Posterior cingulate gyrus (tissue), 11 donors: ENCODE results near the gene DUS2.
"Not testable (repeated sequence)": the region's sequence is repeated elsewhere in the genome, so short reads cannot be mapped to it uniquely, and the experiment has no call there.

Experiments
- DNase-seq, 10 donors: peaks; one replicate each; pipeline versions ENCODE4 v3.0.0 to v3.0.0-alpha.2; 2020 to 2021; ENCODE audit warnings: mixed read lengths in 3 of 10
- intact Hi-C: fragments of 100-400 bp; cut with DNase I; formaldehyde crosslinking; loops from one replicate; pipeline ENCODE4 v1.15.1; 2023

The DUS2 gene

DNA sequence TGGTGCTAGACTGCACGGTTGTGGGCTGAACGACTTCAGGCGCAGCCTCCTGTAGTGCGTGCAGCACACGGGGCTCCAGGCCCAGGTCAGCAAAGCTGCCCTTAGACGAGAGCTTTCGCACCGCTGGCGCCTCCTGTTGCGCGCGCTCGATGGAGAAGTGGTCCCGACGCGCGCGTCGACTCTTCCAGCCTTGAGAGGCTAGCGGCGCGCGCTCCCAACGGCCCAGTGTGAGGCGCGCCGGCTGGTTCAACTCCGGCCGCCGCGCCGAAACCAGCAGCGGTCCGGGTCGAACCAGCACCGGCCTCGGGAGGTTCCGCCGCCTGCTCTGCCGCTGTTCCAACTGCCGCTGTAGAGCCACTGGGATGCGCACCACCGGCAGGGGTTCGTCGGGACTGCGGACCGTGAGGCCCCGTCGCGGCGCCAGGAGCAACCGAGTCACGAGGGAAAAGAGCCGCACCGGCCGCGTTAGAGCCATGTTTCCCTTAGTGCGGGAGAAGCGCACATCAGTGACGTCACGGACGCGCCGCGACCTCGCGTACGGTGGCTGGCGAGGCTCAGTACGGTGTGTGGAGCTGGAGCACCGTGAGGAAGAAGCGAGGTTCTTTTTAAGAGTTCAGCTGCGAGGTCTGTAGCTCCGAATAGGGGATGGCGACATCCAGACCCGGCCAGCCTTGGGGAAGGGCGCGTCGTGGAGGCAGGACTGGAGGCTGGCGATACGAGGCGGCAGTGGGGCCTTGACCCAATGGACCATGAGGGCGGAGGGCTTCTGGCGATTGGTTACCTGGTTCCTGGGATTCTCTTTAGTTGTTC is at the start of gene DUS2, which contains the start of gene DDX28:
DUS2 (plus strand) TSS at position 557 of the 810 bp plus-strand sequence. CDS start 14,740 bp downstream, outside the sequence.
DDX28 (minus strand) TSS at position 505 of the 810 bp plus-strand sequence; CDS start at position 475, 30 bp downstream.
- DNase-seq, result peak; percentile 84 to 98 (median 94)
- intact Hi-C loops, result loop anchor here (10.0 kb wide), 1 partner anchor 88 kb away; the partner anchor contains the start of genes CTRL and PSMB10

DNA sequence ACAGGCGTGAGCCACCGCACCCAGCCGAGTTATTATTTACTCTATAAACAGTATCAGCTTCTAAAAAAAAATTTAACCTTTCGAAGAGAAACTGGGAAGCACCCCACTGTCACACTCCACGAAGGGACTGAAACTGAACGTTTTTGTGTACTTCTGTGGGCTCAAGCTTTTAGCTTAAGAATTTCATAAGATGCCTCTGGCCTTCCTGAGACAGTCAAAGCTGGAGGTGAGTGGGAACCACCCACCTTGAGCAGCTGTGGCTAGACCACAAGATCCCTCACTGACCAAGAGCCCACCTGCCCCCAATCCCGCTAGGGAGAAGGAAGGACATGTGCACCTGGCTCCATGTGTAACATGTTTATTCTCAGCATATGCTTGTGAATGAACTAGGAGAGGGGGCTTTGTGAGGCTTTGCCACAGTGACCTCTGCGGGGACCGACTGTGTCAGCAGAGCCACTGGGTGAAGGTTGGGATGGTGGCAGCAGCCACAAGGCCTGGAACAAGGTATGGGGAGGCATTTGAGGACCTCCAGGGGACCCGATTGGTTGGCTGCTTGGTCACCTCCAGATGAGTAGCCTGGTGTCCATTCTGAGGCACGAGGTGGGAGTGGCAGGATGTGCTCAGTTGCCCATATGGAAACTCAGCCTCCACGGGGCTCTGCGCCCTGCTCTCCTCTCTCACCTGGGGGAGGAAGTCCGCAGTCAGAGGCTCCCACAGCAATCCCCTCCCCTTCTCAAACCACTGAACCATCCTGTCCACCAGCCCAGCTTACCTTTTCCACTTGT is 47.6 kb upstream of the DUS2 start:
- intact Hi-C loops, result no loop called here
- DNase-seq, result no peak

- intact Hi-C loops, result no loop called here
Measured at GRCh38 chr16:67976205-67976604, 46.9 kb upstream of the DUS2 start.

GRCh38 chr16:67977005-67977404 is 46.1 kb upstream of the DUS2 start:
- peak in 1 of 10 donors; percentile 44 for DNase-seq
- intact Hi-C loops, result no loop called here

More at GRCh38 chr16:67976205-67976604, 46.9 kb upstream of the DUS2 start:
- DNase-seq, result no peak

GRCh38 chr16:67977469-67978227 is 45.4 kb upstream of the DUS2 start:
- no peak for DNase-seq
- intact Hi-C loops, result no loop called here

- intact Hi-C loops, result no loop called here
- DNase-seq, result no peak
Measured at GRCh38 chr16:67979955-67980678, 43.0 kb upstream of the DUS2 start, which contains the start of gene DPEP3. Gene DPEP3 (minus strand): TSS chr16:67980499. CDS start chr16:67980380, 119 bp downstream.

- no peak for DNase-seq
- intact Hi-C loops, result no loop called here
Measured at GRCh38 chr16:67982011-67982696, 40.9 kb upstream of the DUS2 start.

DNA sequence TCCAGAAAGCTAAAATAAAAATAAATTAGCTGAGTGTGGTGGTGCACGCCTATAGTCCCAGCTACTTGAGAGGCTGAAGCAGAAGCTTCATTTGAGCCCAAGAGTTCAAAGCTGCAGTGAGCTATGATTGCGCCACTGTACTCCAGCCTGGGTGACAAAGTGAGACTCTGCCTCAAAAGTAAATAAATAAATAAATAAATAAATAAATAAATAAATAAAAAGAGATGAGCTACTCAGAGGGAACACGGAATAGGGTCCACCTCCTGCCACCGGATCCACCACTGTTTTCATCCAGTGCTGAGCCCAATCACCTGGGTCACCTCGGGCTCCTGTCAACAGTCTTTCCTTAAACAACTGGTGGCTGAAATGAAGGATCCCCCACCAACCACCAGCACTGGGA is 36.1 kb upstream of the DUS2 start:
- intact Hi-C loops, result no loop called here
- no peak for DNase-seq

- DNase-seq, result no peak
- intact Hi-C loops, result no loop called here
Measured at GRCh38 chr16:67987460-67988160, 35.5 kb upstream of the DUS2 start.

- no peak for DNase-seq
- intact Hi-C loops, result no loop called here
Measured at GRCh38 chr16:67988675-67989074, 34.4 kb upstream of the DUS2 start.

DNA sequence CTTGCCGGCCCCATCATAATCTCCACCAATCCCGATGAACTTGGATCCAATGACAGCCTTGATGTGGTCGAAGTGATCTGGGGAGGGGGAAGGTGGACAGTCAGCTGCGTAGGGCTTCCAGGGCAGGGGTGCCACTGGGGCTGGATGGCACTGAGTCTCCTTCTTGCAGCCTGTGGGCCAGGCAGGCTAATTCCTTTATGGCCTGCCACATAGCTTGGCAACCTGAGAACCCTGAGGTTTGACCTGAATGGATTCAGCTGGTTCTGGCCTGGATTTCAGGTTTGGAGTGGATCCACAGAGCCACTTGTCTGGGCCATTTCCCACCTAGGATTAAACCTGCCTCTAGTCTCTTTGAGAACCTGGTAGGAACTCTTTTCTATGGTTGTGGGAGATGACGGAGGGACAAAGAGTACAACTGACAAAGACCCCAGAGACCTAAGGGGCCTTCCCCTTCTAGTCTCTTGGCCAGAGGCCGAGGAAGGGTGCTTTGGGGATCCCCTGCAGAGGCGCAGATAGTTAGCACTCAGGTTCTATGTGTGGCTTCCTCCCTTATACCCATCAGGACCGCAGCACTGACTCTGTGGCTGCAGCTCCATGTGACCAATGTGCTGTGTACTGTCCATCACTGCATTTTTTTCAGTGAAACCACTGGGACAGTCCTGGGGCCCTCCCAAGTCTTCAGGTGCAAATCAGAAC is 33.6 kb upstream of the DUS2 start:
- no peak for DNase-seq
- intact Hi-C loops, result loop anchor here (10.0 kb wide), 1 partner anchor 235 kb away; no protein-coding TSS in a partner anchor

- intact Hi-C loops, result loop anchor here (10.0 kb wide), 1 partner anchor 235 kb away; no protein-coding TSS in a partner anchor
- DNase-seq, result no peak
Measured at GRCh38 chr16:67990018-67990386, 33.1 kb upstream of the DUS2 start.

DNA sequence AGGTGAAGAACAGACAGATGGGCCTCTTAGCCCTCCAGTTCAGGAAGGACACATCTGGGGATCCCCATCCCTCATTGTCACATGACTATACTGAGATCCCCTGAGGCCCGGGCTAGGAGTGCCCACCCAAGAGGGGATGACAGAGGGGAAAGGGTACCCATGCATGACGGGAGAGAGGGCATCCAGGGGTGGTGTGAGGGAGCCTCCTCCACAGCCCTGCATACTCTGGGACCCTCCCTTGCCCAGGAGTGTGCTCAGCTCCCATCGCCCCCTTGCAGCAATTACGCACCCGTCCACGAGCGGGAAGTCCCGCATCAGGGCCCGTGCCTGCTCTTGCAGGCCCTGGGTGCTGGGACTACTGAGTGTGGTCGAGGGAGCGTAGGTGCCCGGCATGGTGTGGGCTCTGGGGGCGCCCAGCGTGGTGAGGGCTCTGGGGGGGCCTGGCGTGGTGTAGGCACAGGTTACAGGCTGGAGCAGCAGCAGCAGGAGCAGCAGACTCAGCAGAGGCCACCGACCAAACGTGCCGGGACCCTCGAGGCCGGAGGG is 30.4 kb upstream of the DUS2 start:
- intact Hi-C loops, result loop anchor here (10.0 kb wide), 1 partner anchor 232 kb away; no protein-coding TSS in a partner anchor
- DNase-seq, result no peak

DNA sequence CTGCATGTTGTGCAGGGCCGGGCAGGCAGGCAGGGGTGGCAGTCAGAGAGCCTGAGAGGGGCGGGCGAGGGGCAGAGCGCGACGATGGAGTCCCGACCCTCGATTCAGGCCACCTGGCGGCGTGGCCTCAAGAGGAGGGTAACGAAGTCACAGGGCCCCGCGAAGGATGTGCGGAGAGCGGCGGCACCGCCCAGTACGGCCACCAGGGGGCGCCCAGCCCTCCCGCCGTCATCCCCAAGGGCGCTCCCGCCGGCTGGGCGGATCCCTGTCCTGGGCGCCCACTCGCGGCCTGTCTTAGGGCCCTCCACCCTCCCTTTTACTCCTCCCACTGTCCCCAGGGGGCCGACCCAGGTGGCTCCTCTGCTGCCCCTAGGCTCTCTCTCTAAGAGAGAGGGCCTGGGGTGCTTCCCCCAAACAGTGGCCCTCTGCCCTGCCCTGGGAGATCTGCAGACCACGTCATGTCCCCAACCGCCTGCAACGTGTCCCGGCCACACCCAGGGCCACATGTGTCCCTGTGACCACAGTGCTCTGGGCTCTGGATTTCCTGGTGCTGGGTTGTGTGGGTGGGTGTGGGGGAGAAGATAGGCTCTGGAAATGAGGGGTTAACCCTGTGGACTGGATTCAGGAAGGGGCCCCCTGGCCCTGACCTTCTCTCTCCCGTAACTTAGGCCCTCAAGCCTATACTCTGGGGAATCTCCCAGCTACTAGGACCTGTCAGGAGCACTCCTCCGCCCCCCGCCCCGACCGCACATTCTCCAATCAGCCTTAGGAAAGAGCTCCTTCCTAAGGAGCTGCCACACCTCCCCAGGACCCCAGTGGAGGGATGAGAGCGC is 29.7 kb upstream of the DUS2 start:
- intact Hi-C loops, result loop anchor here (10.0 kb wide), 1 partner anchor 231 kb away; no protein-coding TSS in a partner anchor
- DNase-seq, result peak; percentile 20 to 94 (median 64)

GRCh38 chr16:67994040-67994408 is 29.1 kb upstream of the DUS2 start:
- intact Hi-C loops, result loop anchor here (10.0 kb wide), 1 partner anchor 231 kb away; no protein-coding TSS in a partner anchor
- DNase-seq, result not testable (repeated sequence)

GRCh38 chr16:67995423-67995822 is 27.7 kb upstream of the DUS2 start:
- no peak for DNase-seq
- intact Hi-C loops, result loop anchor here (10.0 kb wide), 1 partner anchor 229 kb away; no protein-coding TSS in a partner anchor
